Measurements from ENCODE around the gene MYO7A.

MYO7A gene

DNA sequence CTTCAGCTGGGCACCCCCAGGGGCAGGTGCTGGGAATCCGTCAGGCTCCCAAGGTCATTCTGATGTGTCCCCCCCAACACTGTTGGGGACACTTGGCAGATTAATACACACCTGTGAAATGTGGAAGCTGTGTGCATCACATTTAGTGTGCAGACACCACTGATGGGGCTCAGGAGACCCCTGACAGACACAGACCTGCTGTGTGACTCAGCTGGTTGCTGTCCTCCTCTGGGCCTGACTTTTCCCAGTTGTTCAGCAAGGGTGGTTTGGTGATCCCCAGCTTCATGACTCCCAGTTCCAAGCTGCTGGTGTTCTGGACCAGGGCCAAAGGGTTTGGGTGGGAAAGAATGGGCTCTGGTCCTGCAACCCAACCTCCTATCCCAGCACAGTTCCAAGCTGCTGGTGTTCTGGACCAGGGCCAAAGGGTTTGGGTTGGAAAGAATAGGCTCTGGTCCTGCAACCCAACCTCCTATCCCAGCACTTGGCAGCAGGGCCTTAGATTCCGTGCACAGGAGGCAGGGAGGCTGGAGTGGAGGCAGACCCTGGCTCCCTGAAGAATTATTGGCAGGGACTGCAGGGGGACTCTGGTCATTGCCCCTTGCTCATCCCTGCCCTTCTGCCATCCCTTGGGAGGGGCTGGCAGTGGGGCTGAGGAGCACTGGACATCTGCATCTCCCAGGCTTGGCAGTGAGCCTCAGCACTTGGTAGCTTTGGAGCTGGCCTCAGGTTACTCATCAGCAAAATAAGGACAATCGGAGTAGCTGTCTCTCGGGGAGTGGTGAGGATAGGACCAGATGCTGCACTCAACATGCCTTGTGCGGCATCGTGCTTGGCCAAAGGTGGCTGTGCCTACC is 33.8 kb upstream of the MYO7A start:
- Histone ChIP-seq H2BK15ac (ENCODE audit: low read length) (no peak overlapping the region), H4K91ac (ENCODE audit: low read depth, low read length, poor library complexity) (no peak overlapping the region), H3K4ac (ENCODE audit: low read length) (no peak overlapping the region), H3K36me3 (replicated peaks in 1 of 2; ENCODE audit: control insufficient read depth in 2 of 2, insufficient read depth in 2 of 2, low read length in 2 of 2) (peaks cover 2 to 52% of the 10 kb centered on the region in 2 donors), H3K9ac (ENCODE audit: low read depth, low read length, poor library complexity) (no peak overlapping the region), H2BK12ac (ENCODE audit: low read length) (no peak overlapping the region), H3K27ac (replicated peaks; ENCODE audit: low read length) (no peak overlapping the region), H2AK5ac (ENCODE audit: low read depth, low read length) (peak overlapping the region; percentile 28), H3K18ac (ENCODE audit: low read length) (no peak overlapping the region), H3K9me3 (replicated peaks in 1 of 2; ENCODE audit: control insufficient read depth in 2 of 2, insufficient read depth in 1 of 2, low read depth in 1 of 2, low read length in 2 of 2) (no peaks in the 10 kb centered on the region), H3K4me3 (ENCODE audit: low read length in 2 of 2) (no peak overlapping the region), H2AFZ (ENCODE audit: low read length) (no peak overlapping the region), H3K4me2 (ENCODE audit: insufficient read depth, low read length, poor library complexity, severe bottlenecking) (no peak overlapping the region), H3K23ac (ENCODE audit: low read depth, low read length, poor library complexity) (no peak overlapping the region), H3K14ac (ENCODE audit: low read length) (no peak overlapping the region), H3K4me1 (ENCODE audit: control insufficient read depth in 2 of 2, insufficient read depth in 1 of 2, low read depth in 1 of 2, low read length in 2 of 2) (peaks cover 0 to 7% of the 10 kb centered on the region in 2 donors), H3K27me3 (ENCODE audit: control insufficient read depth in 3 of 3, insufficient read depth in 3 of 3, low read depth in 1 of 3, low read length in 3 of 3) (no peaks in the 10 kb centered on the region), H3K79me1 (ENCODE audit: low read depth, low read length) (no peaks in the 10 kb centered on the region), H2BK120ac (ENCODE audit: low read depth, low read length) (no peak overlapping the region), H4K8ac (ENCODE audit: low read depth, low read length) (no peak overlapping the region), H2BK5ac (ENCODE audit: low read length) (no peak overlapping the region)
- no CpG with 5 or more reads among the region's 6 CpGs for WGBS, 2 donors (ENCODE audit: extremely low coverage in 2 of 2, insufficient read length in 2 of 2, insufficient replicate concordance in 1 of 2)
- DNase-seq (ENCODE audit: low spot score) = no peak

DNA sequence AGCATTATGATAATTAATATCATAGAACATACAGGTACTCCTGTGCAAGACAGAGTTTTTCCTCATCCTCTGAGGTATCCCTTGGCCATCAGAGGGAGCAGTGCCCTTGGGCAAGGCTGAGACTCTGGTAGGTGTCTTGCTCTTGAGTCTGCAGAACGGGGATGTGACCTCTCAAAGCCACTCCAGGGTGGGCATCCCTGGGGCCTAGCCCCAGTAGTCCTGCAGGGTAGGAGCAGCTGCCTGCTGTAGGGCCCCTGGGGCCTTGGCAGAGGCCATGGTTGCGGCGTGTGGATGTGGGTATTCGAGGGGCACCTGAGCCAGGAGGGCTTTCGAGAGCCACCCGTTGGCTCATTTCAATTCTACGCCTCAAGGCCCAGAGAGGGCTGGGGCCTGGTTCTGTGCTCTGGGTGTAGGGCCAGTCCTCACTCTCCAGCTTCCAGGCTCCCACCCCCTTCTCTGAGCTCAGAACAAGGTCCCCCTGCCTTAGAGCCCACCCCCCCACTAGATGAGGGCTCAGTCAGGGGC is 33.1 kb upstream of the MYO7A start:
- H4K8ac ChIP-seq (ENCODE audit: low read depth, low read length) = no peak overlapping the region
- H2AK5ac ChIP-seq (ENCODE audit: low read depth, low read length) = no peak overlapping the region
- no peak overlapping the region for H3K4me2 ChIP-seq (ENCODE audit: insufficient read depth, low read length, poor library complexity, severe bottlenecking)
- no peak overlapping the region for H4K91ac ChIP-seq (ENCODE audit: low read depth, low read length, poor library complexity)
- H2BK12ac ChIP-seq (ENCODE audit: low read length) = no peak overlapping the region
- H2AFZ ChIP-seq (ENCODE audit: low read length) = no peak overlapping the region
- H3K9ac ChIP-seq (ENCODE audit: low read depth, low read length, poor library complexity) = no peak overlapping the region
- no peaks in the 10 kb centered on the region for H3K27me3 ChIP-seq (ENCODE audit: control insufficient read depth in 3 of 3, insufficient read depth in 3 of 3, low read depth in 1 of 3, low read length in 3 of 3)
- no peak overlapping the region for H3K4me3 ChIP-seq (ENCODE audit: low read length in 2 of 2)
- H3K36me3 ChIP-seq (replicated peaks in 1 of 2; ENCODE audit: control insufficient read depth in 2 of 2, insufficient read depth in 2 of 2, low read length in 2 of 2) = peaks cover 2 to 48% of the 10 kb centered on the region in 2 donors
- no peak overlapping the region for H3K18ac ChIP-seq (ENCODE audit: low read length)
- peaks cover 0 to 7% of the 10 kb centered on the region in 2 donors for H3K4me1 ChIP-seq (ENCODE audit: control insufficient read depth in 2 of 2, insufficient read depth in 1 of 2, low read depth in 1 of 2, low read length in 2 of 2)
- no peaks in the 10 kb centered on the region for H3K9me3 ChIP-seq (replicated peaks in 1 of 2; ENCODE audit: control insufficient read depth in 2 of 2, insufficient read depth in 1 of 2, low read depth in 1 of 2, low read length in 2 of 2)
- no peak overlapping the region for H3K23ac ChIP-seq (ENCODE audit: low read depth, low read length, poor library complexity)
- H2BK120ac ChIP-seq (ENCODE audit: low read depth, low read length) = no peak overlapping the region
- no CpG with 5 or more reads among the region's 7 CpGs for WGBS, 2 donors (ENCODE audit: extremely low coverage in 2 of 2, insufficient read length in 2 of 2, insufficient replicate concordance in 1 of 2)
- H2BK15ac ChIP-seq (ENCODE audit: low read length) = no peak overlapping the region
- no peak overlapping the region for H3K27ac ChIP-seq (replicated peaks; ENCODE audit: low read length)
- H3K14ac ChIP-seq (ENCODE audit: low read length) = no peak overlapping the region
- no peaks in the 10 kb centered on the region for H3K79me1 ChIP-seq (ENCODE audit: low read depth, low read length)
- H2BK5ac ChIP-seq (ENCODE audit: low read length) = no peak overlapping the region
- no peak overlapping the region for H3K4ac ChIP-seq (ENCODE audit: low read length)
- DNase-seq (ENCODE audit: low spot score) = no peak

DNA sequence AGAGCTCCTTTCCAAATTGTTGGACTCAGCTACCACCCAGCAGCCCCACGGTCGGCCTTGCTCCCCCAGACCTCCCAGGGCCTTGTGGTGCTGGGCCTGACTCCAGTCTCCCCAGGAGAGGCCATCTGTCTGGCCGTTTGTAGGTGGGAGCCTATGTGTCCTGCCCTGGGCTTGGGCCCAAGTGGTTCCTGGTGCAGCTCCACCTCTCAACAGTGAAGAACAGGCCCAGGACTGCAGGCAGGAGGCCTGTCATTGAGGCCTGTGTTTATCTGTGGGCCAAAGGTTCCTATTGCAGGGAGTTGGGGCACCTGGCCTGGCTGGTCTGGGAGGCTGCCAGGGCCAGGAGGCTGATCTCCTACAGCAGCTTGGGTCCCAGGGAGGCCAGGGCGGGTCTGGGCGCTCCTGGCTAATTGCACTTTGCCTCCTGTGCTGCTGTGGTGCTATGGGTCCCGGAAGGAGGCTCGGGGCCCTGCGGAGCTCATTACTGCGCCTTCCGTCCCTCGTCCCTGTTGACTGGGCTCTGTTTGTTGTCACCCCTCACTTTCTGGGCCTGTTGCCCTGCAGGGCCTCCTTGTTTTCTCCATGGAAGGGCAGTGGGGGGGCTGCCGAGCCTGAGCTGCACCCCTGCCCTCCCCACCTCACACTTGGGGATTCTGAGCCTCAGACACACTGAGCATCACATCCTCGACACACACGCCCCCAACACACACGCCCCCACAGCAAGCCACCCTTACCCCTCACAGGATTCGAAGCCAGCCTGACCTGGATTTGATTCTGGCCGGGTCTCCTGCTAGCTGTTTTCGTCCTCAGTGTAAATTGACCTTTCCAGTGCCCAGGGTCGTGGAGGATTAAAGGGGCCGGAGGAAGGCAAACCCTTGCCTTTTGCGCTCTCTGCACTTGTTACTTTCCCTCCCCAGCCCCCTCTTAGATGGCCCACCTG is 32.2 kb upstream of the MYO7A start:
- Histone ChIP-seq H3K4me2 (ENCODE audit: insufficient read depth, low read length, poor library complexity, severe bottlenecking) (no peak overlapping the region), H3K23ac (ENCODE audit: low read depth, low read length, poor library complexity) (peak overlapping the region; percentile 65), H2BK120ac (ENCODE audit: low read depth, low read length) (no peak overlapping the region), H3K9ac (ENCODE audit: low read depth, low read length, poor library complexity) (peak overlapping the region; percentile 3), H4K8ac (ENCODE audit: low read depth, low read length) (no peak overlapping the region), H2AFZ (ENCODE audit: low read length) (no peak overlapping the region), H3K79me1 (ENCODE audit: low read depth, low read length) (no peaks in the 10 kb centered on the region), H3K4me1 (ENCODE audit: control insufficient read depth in 2 of 2, insufficient read depth in 1 of 2, low read depth in 1 of 2, low read length in 2 of 2) (peaks cover 0 to 7% of the 10 kb centered on the region in 2 donors), H3K36me3 (replicated peaks in 1 of 2; ENCODE audit: control insufficient read depth in 2 of 2, insufficient read depth in 2 of 2, low read length in 2 of 2) (peaks cover 2 to 46% of the 10 kb centered on the region in 2 donors), H3K4ac (ENCODE audit: low read length) (no peak overlapping the region), H4K91ac (ENCODE audit: low read depth, low read length, poor library complexity) (no peak overlapping the region), H3K27me3 (ENCODE audit: control insufficient read depth in 3 of 3, insufficient read depth in 3 of 3, low read depth in 1 of 3, low read length in 3 of 3) (no peaks in the 10 kb centered on the region), H2BK15ac (ENCODE audit: low read length) (peak overlapping the region; percentile 89), H3K18ac (ENCODE audit: low read length) (peak overlapping the region; percentile 76), H2BK5ac (ENCODE audit: low read length) (peak overlapping the region; percentile 53), H3K4me3 (ENCODE audit: low read length in 2 of 2) (no peak overlapping the region), H2AK5ac (ENCODE audit: low read depth, low read length) (peak overlapping the region; percentile 90), H3K14ac (ENCODE audit: low read length) (no peak overlapping the region), H3K9me3 (replicated peaks in 1 of 2; ENCODE audit: control insufficient read depth in 2 of 2, insufficient read depth in 1 of 2, low read depth in 1 of 2, low read length in 2 of 2) (peaks cover 0 to 2% of the 10 kb centered on the region in 2 donors), H2BK12ac (ENCODE audit: low read length) (peak overlapping the region; percentile 46), H3K27ac (replicated peaks; ENCODE audit: low read length) (no peak overlapping the region)
- no CpG with 5 or more reads among the region's 21 CpGs for WGBS, 2 donors (ENCODE audit: extremely low coverage in 2 of 2, insufficient read length in 2 of 2, insufficient replicate concordance in 1 of 2)
- DNase-seq (ENCODE audit: low spot score) = no peak
